Stomach (tissue), 4 donors: ENCODE data around the gene WIPF2.
"Not testable (repeated sequence)": the region's sequence is repeated elsewhere in the genome, so short reads cannot be mapped to it uniquely, and the experiment has no call there.

Source experiments
- CTCF ChIP-seq, 7 experiments: fragments of 450-650 bp in 4 of 7; fragments of 200-600 bp in 3 of 7; sonication (generic) in 3 of 7; IDR thresholded peaks; one replicate each; pipeline ENCODE4 v1.5.1; 2016 to 2019; ENCODE audit warnings: antibody characterized with exemption in 7 of 7, control low read depth in 2 of 7, mild to moderate bottlenecking in 1 of 7
- POLR2AphosphoS5 ChIP-seq, 3 donors: sonication (generic); formaldehyde crosslinking; IDR thresholded peaks; one replicate each; pipeline ENCODE4 v1.6.1; 2016; ENCODE audit warnings: antibody characterized with exemption in 3 of 3

DNA sequence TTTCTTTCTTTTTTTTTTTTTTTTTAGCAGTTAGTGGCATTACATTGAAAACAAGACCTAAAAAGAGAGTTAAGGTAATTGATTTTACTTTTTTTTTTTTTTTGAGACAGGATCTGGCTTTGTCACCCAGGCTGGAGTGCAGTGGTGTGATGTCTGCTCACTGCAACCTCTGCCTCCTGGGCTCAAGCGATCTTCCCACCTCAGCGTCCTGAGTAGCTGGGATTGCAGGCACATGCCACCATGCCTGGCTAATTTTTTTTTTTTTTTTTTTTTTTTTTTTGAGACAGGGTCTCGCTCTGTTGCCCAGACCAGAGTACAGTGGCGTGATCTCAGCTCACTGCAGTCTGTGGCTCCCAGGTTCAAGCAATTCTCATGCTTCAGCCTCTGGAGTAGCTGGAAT lies 12.8 kb downstream of the WIPF2 start:
- TF ChIP-seq POLR2AphosphoS5, CTCF (IDR thresholded peaks at IDR 0.05): not testable (repeated sequence)
